HepG2 (cell line): ENCODE measurements around the gene CHST12. TPM values are rescaled to one million over a fixed set of nuclear protein-coding genes. Genes with fewer than 3 reads are reported as not detected.

Experiments
- AHR ChIP-seq: IDR thresholded peaks from 2 replicates; pipeline ENCODE4 v1.6.1; 2018; ENCODE audit warnings: missing genetic modification reagents, missing compliant biosample characterization
- BCLAF1 ChIP-seq: fragments of 450-650 bp; IDR thresholded peaks from 2 replicates; pipeline ENCODE4 v1.6.1; 2017; ENCODE audit warnings: mild to moderate bottlenecking
- CEBPG ChIP-seq: IDR thresholded peaks from 2 replicates; pipeline ENCODE4 v1.6.1; 2016
- CENPT ChIP-seq: sonication (generic); formaldehyde crosslinking; IDR thresholded peaks from 2 replicates; pipeline ENCODE4 v1.8.0; 2022; ENCODE audit warnings: low read depth, mild to moderate bottlenecking, moderate library complexity, missing genetic modification reagents
- GPN1 ChIP-seq: sonication (generic); formaldehyde crosslinking; IDR thresholded peaks from 2 replicates; pipeline ENCODE4 v1.5.1; 2020; ENCODE audit warnings: missing genetic modification reagents, borderline replicate concordance
- HNF4A ChIP-seq: sonication (generic); formaldehyde crosslinking; IDR thresholded peaks from 2 replicates; pipeline ENCODE4 v1.4.0; 2020; ENCODE audit warnings: missing genetic modification reagents
- KLF13 ChIP-seq: sonication (generic); formaldehyde crosslinking; IDR thresholded peaks from 2 replicates; pipeline ENCODE4 v1.4.0; 2020; ENCODE audit warnings: mild to moderate bottlenecking, missing genetic modification reagents
- MAZ ChIP-seq, 2 experiments: sonication (generic) in 1 of 2; formaldehyde crosslinking in 1 of 2; IDR thresholded peaks; 2 replicates each; pipeline versions ENCODE4 v1.5.0 to v1.6.1; 2012 to 2020; ENCODE audit warnings: low read depth in 2 of 2, mild to moderate bottlenecking in 2 of 2, borderline replicate concordance in 1 of 2, improper control_type of control experiment in 1 of 2, low read length in 1 of 2, missing genetic modification reagents in 1 of 2, moderate library complexity in 1 of 2
- PAWR ChIP-seq: sonication (generic); formaldehyde crosslinking; IDR thresholded peaks from 2 replicates; pipeline ENCODE4 v1.4.0; 2020; ENCODE audit warnings: missing genetic modification reagents, mild to moderate bottlenecking, borderline replicate concordance
- SAFB2 ChIP-seq: sonication (generic); formaldehyde crosslinking; IDR thresholded peaks from 2 replicates; pipeline ENCODE4 v1.5.1; 2020; ENCODE audit warnings: missing genetic modification reagents, low read depth, mild to moderate bottlenecking, borderline replicate concordance
- SSRP1 ChIP-seq: IDR thresholded peaks from 2 replicates; pipeline ENCODE4 v1.6.1; 2016; ENCODE audit warnings: control low read depth
- ZBTB7B ChIP-seq: sonication (generic); formaldehyde crosslinking; IDR thresholded peaks from 2 replicates; pipeline ENCODE4 v1.4.0; 2020; ENCODE audit warnings: missing genetic modification reagents
- ZFP37 ChIP-seq: sonication (generic); formaldehyde crosslinking; IDR thresholded peaks from 2 replicates; pipeline ENCODE4 v1.4.0; 2020; ENCODE audit warnings: missing genetic modification reagents, borderline replicate concordance
- ZFP91 ChIP-seq: sonication (generic); formaldehyde crosslinking; IDR thresholded peaks from 2 replicates; pipeline ENCODE4 v1.9.0; 2022; ENCODE audit warnings: missing genetic modification reagents, mild to moderate bottlenecking, borderline replicate concordance
- ZNF124 ChIP-seq: sonication (generic); formaldehyde crosslinking; IDR thresholded peaks from 2 replicates; pipeline ENCODE4 v1.4.0; 2020; ENCODE audit warnings: missing genetic modification reagents
- ZNF556 ChIP-seq: sonication (generic); formaldehyde crosslinking; IDR thresholded peaks from 2 replicates; pipeline ENCODE4 v1.4.0; 2020; ENCODE audit warnings: mild to moderate bottlenecking, missing genetic modification reagents, borderline replicate concordance
- polyA plus RNA-seq, 8 experiments: library from polyadenylated mRNA; depleted of rRNA in 3 of 8; stranded (reverse) in 7 of 8; unstranded in 1 of 8; fragments of >200 nt; fragmentation: Illumina TruSeq in 4 of 8; extraction: Trizol in 4 of 8; gene quantifications; 2 replicates each; pipeline versions ENCODE4 v1.2.1 to v1.2.3, GENCODE V29; 2011 to 2016; ENCODE audit warnings: low read depth in 4 of 8, missing spikeins in 1 of 8, mixed read lengths in 1 of 8; ENCODE audit not compliant: insufficient read depth in 1 of 8
- total RNA-seq, 5 experiments: library from RNA; depleted of rRNA; stranded (reverse); fragments of >200 nt; fragmentation: Illumina TruSeq; extraction: Trizol; gene quantifications; 2 replicates each; pipeline ENCODE4 v1.2.3, GENCODE V29; 2016; ENCODE audit warnings: low read depth in 1 of 5
- TF ChIP-seq, protein P1 (sequence below): sonication (generic); formaldehyde crosslinking; IDR thresholded peaks from 2 replicates; pipeline ENCODE4 v1.5.1; 2020; ENCODE audit warnings: mild to moderate bottlenecking, missing genetic modification reagents
- TF ChIP-seq, protein P2 (sequence below): sonication (generic); formaldehyde crosslinking; conservative IDR thresholded peaks from 2 replicates; pipeline ENCODE4 v1.8.0; 2022; ENCODE audit warnings: mild to moderate bottlenecking, moderate library complexity, missing genetic modification reagents

CHST12 gene
- total and polyA plus RNA-seq, 2 of the 13 experiments (the other 11 are each of a cell fraction or from before 2014, with no cell fraction given) = 6.4 to 15.8 TPM

DNA sequence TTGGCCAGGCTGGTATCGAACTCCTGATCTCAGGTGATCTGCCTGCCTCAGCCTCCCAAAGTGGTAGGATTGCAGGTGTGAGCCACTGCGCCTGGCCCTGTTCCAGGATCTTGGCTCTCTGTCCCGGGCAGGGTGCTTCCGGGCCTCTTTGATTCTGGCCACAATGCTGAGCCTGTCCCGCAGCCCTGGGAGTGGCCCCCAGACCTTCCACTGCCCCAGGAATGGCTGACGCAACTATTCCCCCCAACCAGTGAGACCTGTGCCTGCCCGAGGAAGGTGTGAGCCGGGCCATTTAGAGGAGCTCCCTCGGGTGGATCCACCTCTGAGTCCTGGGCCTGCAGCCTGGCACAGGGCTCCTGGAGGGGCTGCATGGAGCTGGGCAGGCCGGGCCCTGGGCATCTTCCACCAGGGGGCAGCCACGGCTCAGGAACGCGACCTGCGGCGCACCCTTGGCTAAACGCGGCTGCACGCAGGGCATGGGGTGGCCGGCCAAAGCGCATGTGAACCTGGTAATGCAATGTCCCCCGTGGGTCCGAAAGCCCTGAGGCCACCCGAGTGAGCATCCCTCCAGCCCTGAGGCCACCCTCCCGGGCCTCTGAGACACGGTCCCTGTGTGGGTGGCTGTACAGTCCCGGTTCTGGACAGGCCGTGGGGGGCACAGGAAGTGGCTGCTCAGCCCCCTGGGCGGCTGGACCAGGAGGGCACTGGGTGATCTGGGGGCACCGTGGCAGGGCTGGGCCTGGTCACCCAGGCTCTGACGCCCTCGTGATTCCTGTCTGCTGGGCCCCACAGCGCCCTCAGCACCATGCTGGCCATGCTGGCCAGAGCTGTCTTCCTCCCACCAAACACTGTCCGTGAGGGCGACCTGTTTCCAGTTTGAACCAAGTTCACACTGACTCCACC is 48.0 kb downstream of the CHST12 start (continued):
- TF ChIP-seq ZFP91 (CRISPR knock-in tag) (peak; percentile 83; the same call in 1 of the 2 replicates), ZNF556 (CRISPR knock-in tag) (peak; percentile 24; the same call in 1 of the 2 replicates), CEBPG (peak; percentile 63), HNF4A (CRISPR knock-in tag) (no peak), ZBTB7B (peak; percentile 61), BCLAF1 (no peak), CENPT (CRISPR knock-in tag) (peak; percentile 74; the same call in 1 of the 2 replicates), SSRP1 (CRISPR knock-in tag) (no peak), ZFP37 (peak; percentile 87; the same call in 1 of the 2 replicates), ZNF124 (CRISPR knock-in tag) (0 out of 2 replicates have a peak, but pooled peaks have one; percentile 37), AHR (CRISPR knock-in tag) (no peak), MAZ (IDR thresholded peaks at IDR 0.05; ENCODE audit: borderline replicate concordance, low read depth, low read length) (no peak), MAZ (CRISPR knock-in tag; IDR thresholded peaks at IDR 0.05; ENCODE audit: low read depth) (peak; percentile 35; the same call in 1 of the 2 replicates), KLF13 (CRISPR knock-in tag) (no peak), SAFB2 (CRISPR knock-in tag) (peak; percentile 87; the same call in 1 of the 2 replicates), GPN1 (no peak), PAWR (CRISPR knock-in tag) (0 out of 2 replicates have a peak, but pooled peaks have one; percentile 62)
- TF ChIP-seq, protein P1, sequence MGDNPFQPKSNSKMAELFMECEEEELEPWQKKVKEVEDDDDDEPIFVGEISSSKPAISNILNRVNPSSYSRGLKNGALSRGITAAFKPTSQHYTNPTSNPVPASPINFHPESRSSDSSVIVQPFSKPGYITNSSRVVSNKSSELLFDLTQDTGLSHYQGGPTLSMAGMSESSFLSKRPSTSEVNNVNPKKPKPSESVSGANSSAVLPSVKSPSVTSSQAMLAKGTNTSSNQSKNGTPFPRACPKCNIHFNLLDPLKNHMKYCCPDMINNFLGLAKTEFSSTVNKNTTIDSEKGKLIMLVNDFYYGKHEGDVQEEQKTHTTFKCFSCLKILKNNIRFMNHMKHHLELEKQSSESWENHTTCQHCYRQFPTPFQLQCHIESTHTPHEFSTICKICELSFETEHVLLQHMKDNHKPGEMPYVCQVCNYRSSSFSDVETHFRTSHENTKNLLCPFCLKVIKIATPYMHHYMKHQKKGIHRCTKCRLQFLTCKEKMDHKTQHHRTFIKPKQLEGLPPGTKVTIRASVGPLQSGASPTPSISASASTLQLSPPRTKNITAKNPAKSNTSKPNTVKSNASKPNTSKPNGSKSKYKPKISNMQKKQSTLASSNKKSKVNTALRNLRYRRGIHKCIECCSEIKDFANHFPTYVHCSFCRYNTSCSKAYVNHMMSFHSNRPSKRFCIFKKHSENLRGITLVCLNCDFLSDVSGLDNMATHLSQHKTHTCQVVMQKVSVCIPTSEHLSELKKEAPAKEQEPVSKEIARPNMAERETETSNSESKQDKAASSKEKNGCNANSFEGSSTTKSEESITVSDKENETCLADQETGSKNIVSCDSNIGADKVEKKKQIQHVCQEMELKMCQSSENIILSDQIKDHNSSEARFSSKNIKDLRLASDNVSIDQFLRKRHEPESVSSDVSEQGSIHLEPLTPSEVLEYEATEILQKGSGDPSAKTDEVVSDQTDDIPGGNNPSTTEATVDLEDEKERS (CRISPR knock-in tag) = peak; percentile 81; the same call in 1 of the 2 replicates
- TF ChIP-seq, protein P2, sequence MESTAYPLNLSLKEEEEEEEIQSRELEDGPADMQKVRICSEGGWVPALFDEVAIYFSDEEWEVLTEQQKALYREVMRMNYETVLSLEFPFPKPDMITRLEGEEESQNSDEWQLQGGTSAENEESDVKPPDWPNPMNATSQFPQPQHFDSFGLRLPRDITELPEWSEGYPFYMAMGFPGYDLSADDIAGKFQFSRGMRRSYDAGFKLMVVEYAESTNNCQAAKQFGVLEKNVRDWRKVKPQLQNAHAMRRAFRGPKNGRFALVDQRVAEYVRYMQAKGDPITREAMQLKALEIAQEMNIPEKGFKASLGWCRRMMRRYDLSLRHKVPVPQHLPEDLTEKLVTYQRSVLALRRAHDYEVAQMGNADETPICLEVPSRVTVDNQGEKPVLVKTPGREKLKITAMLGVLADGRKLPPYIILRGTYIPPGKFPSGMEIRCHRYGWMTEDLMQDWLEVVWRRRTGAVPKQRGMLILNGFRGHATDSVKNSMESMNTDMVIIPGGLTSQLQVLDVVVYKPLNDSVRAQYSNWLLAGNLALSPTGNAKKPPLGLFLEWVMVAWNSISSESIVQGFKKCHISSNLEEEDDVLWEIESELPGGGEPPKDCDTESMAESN (CRISPR knock-in tag) = peak; percentile 15; the same call in 1 of the 2 replicates
